HepG2 (cell line): Measurements from ENCODE around the gene IKZF4. TPM values are rescaled to one million over a fixed set of nuclear protein-coding genes. Genes with fewer than 3 reads are reported as not detected.

ENCODE experiments used
- BRCA1 ChIP-seq: sonication (generic); formaldehyde crosslinking; IDR thresholded peaks from 2 replicates; pipeline ENCODE4 v1.4.0; 2020; ENCODE audit warnings: missing genetic modification reagents
- DMTF1 ChIP-seq: sonication (generic); formaldehyde crosslinking; IDR thresholded peaks from 2 replicates; pipeline ENCODE4 v1.4.0; 2020; ENCODE audit warnings: mild to moderate bottlenecking, missing genetic modification reagents
- HOMEZ ChIP-seq: IDR thresholded peaks from 2 replicates; pipeline ENCODE4 v1.6.1; 2016; ENCODE audit warnings: low read depth
- HOXA5 ChIP-seq: sonication (generic); formaldehyde crosslinking; IDR thresholded peaks from 2 replicates; pipeline ENCODE4 v1.4.0; 2020; ENCODE audit warnings: missing genetic modification reagents
- HOXA7 ChIP-seq: sonication (generic); formaldehyde crosslinking; IDR thresholded peaks from 2 replicates; pipeline ENCODE4 v1.8.1; 2022; ENCODE audit warnings: mild to moderate bottlenecking, missing genetic modification reagents, moderate library complexity
- SAFB2 ChIP-seq: sonication (generic); formaldehyde crosslinking; IDR thresholded peaks from 2 replicates; pipeline ENCODE4 v1.5.1; 2020; ENCODE audit warnings: missing genetic modification reagents, low read depth, mild to moderate bottlenecking, borderline replicate concordance
- SMARCE1 ChIP-seq: fragments of 450-650 bp; IDR thresholded peaks from 2 replicates; pipeline ENCODE4 v1.6.1; 2017; ENCODE audit warnings: borderline replicate concordance
- SNAPC5 ChIP-seq: sonication (generic); formaldehyde crosslinking; IDR thresholded peaks from 2 replicates; pipeline ENCODE4 v1.8.1; 2023; ENCODE audit warnings: mild to moderate bottlenecking, missing genetic modification reagents, borderline replicate concordance
- STAG1 ChIP-seq: sonication (generic); formaldehyde crosslinking; IDR thresholded peaks from 2 replicates; pipeline ENCODE4 v1.4.0; 2020; ENCODE audit warnings: missing genetic modification reagents
- UBTF ChIP-seq: sonication (generic); formaldehyde crosslinking; IDR thresholded peaks from 2 replicates; pipeline ENCODE4 v1.4.0; 2020; ENCODE audit warnings: mild to moderate bottlenecking, missing genetic modification reagents
- ZFP36L1 ChIP-seq: sonication (generic); formaldehyde crosslinking; IDR thresholded peaks from 2 replicates; pipeline ENCODE4 v1.8.0; 2022; ENCODE audit warnings: mild to moderate bottlenecking, missing genetic modification reagents, moderate library complexity
- ZNF512 ChIP-seq: sonication (generic); formaldehyde crosslinking; IDR thresholded peaks from 2 replicates; pipeline ENCODE4 v1.4.0; 2020; ENCODE audit warnings: mild to moderate bottlenecking, missing genetic modification reagents
- ZNF512B ChIP-seq: sonication (generic); formaldehyde crosslinking; IDR thresholded peaks from 2 replicates; pipeline ENCODE4 v1.5.1; 2020; ENCODE audit warnings: missing genetic modification reagents, mild to moderate bottlenecking, borderline replicate concordance
- ZNF691 ChIP-seq: sonication (generic); formaldehyde crosslinking; IDR thresholded peaks from 2 replicates; pipeline ENCODE4 v1.4.0; 2020; ENCODE audit warnings: missing genetic modification reagents, low read depth, mild to moderate bottlenecking, borderline replicate concordance
- ZNF773 ChIP-seq: sonication (generic); formaldehyde crosslinking; IDR thresholded peaks from 2 replicates; pipeline ENCODE4 v1.4.0; 2020; ENCODE audit warnings: missing genetic modification reagents, borderline replicate concordance
- polyA plus RNA-seq, 8 experiments: library from polyadenylated mRNA; depleted of rRNA in 3 of 8; stranded (reverse) in 7 of 8; unstranded in 1 of 8; fragments of >200 nt; fragmentation: Illumina TruSeq in 4 of 8; extraction: Trizol in 4 of 8; gene quantifications; 2 replicates each; pipeline versions ENCODE4 v1.2.1 to v1.2.3, GENCODE V29; 2011 to 2016; ENCODE audit warnings: low read depth in 4 of 8, missing spikeins in 1 of 8, mixed read lengths in 1 of 8; ENCODE audit not compliant: insufficient read depth in 1 of 8
- total RNA-seq, 5 experiments: library from RNA; depleted of rRNA; stranded (reverse); fragments of >200 nt; fragmentation: Illumina TruSeq; extraction: Trizol; gene quantifications; 2 replicates each; pipeline ENCODE4 v1.2.3, GENCODE V29; 2016; ENCODE audit warnings: low read depth in 1 of 5

Gene IKZF4
- total and polyA plus RNA-seq, 2 of the 13 experiments (the other 11 are each of a cell fraction or from before 2014, with no cell fraction given) = 0.58 to 2.2 TPM

GRCh38 chr12:56041552-56042429, 20.9 kb downstream of the IKZF4 start, which contains the start of gene RPS26 (continued):
- TF ChIP-seq ZNF691 (0 out of 2 replicates have a peak, but pooled peaks have one; percentile 11), HOMEZ (CRISPR knock-in tag) (0 out of 2 replicates have a peak, but pooled peaks have one; percentile 21), UBTF (peak; percentile 81; the same call in 1 of the 2 replicates), DMTF1 (CRISPR knock-in tag) (0 out of 2 replicates have a peak, but pooled peaks have one; percentile 50), SMARCE1 (no peak), ZFP36L1 (CRISPR knock-in tag) (no peak), STAG1 (CRISPR knock-in tag) (peak; percentile 80), SAFB2 (CRISPR knock-in tag) (0 out of 2 replicates have a peak, but pooled peaks have one; percentile 38), BRCA1 (no peak), HOXA7 (CRISPR knock-in tag) (no peak), ZNF773 (CRISPR knock-in tag) (peak; percentile 86; the same call in 1 of the 2 replicates), SNAPC5 (CRISPR knock-in tag) (peak; percentile 70; the same call in 1 of the 2 replicates), ZNF512B (CRISPR knock-in tag) (no peak), ZNF512 (CRISPR knock-in tag) (no peak), HOXA5 (CRISPR knock-in tag) (peak; percentile 81; the same call in 1 of the 2 replicates)
